ENCODE results near the gene ANKDD1A.

DNA sequence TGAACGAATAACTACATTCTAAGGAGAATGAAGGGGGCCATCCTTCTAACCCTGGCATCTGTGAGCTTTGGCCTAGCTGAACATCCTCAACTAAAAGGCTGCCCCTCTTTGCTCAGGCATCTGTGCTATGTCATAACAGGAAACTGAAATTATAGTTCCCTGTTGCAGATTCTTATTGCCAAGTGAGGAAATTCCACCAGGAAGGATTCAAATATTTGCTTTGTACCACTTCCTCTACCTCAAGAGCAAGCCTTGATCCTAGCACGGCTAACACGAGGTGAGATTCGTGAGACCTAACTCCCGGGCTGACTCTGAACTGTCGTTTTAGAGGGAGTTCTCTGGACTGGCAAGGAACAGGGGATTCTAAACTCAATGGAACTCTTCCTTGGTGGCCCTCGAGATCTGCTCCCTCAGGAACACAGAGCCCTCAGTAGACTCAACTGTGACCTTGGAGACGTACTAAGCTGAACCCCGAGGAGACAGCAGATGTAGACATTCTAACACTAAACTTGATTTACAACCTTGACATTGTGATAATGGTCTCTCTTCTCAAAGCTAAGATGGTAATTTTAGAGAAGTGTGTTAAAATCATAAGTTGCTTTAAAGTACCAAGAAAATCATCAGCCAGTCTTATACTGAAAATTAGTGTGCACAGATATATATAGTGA lies 73.8 kb downstream of the ANKDD1A start:
- TF ChIP-seq, protein P1, sequence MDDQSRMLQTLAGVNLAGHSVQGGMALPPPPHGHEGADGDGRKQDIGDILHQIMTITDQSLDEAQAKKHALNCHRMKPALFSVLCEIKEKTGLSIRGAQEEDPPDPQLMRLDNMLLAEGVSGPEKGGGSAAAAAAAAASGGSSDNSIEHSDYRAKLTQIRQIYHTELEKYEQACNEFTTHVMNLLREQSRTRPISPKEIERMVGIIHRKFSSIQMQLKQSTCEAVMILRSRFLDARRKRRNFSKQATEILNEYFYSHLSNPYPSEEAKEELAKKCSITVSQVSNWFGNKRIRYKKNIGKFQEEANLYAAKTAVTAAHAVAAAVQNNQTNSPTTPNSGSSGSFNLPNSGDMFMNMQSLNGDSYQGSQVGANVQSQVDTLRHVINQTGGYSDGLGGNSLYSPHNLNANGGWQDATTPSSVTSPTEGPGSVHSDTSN (CRISPR knock-in tag; IDR thresholded peaks at IDR 0.05): no peak
- TF ChIP-seq, protein P2, sequence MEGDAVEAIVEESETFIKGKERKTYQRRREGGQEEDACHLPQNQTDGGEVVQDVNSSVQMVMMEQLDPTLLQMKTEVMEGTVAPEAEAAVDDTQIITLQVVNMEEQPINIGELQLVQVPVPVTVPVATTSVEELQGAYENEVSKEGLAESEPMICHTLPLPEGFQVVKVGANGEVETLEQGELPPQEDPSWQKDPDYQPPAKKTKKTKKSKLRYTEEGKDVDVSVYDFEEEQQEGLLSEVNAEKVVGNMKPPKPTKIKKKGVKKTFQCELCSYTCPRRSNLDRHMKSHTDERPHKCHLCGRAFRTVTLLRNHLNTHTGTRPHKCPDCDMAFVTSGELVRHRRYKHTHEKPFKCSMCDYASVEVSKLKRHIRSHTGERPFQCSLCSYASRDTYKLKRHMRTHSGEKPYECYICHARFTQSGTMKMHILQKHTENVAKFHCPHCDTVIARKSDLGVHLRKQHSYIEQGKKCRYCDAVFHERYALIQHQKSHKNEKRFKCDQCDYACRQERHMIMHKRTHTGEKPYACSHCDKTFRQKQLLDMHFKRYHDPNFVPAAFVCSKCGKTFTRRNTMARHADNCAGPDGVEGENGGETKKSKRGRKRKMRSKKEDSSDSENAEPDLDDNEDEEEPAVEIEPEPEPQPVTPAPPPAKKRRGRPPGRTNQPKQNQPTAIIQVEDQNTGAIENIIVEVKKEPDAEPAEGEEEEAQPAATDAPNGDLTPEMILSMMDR (tag by site-specific recombination; IDR thresholded peaks at IDR 0.05): no peak
- TF ChIP-seq, protein P3, sequence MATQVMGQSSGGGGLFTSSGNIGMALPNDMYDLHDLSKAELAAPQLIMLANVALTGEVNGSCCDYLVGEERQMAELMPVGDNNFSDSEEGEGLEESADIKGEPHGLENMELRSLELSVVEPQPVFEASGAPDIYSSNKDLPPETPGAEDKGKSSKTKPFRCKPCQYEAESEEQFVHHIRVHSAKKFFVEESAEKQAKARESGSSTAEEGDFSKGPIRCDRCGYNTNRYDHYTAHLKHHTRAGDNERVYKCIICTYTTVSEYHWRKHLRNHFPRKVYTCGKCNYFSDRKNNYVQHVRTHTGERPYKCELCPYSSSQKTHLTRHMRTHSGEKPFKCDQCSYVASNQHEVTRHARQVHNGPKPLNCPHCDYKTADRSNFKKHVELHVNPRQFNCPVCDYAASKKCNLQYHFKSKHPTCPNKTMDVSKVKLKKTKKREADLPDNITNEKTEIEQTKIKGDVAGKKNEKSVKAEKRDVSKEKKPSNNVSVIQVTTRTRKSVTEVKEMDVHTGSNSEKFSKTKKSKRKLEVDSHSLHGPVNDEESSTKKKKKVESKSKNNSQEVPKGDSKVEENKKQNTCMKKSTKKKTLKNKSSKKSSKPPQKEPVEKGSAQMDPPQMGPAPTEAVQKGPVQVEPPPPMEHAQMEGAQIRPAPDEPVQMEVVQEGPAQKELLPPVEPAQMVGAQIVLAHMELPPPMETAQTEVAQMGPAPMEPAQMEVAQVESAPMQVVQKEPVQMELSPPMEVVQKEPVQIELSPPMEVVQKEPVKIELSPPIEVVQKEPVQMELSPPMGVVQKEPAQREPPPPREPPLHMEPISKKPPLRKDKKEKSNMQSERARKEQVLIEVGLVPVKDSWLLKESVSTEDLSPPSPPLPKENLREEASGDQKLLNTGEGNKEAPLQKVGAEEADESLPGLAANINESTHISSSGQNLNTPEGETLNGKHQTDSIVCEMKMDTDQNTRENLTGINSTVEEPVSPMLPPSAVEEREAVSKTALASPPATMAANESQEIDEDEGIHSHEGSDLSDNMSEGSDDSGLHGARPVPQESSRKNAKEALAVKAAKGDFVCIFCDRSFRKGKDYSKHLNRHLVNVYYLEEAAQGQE (tag by site-specific recombination; IDR thresholded peaks at IDR 0.05): no peak
- TF ChIP-seq BCL11A (tag by site-specific recombination; IDR thresholded peaks at IDR 0.05; ENCODE audit: low read depth) (no peak), ZNF274 (IDR thresholded peaks at IDR 0.05; ENCODE audit: low read length) (no peak), ZNF274 (tag by site-specific recombination; IDR thresholded peaks at IDR 0.05; ENCODE audit: borderline replicate concordance) (no peak), GLI4 (tag by site-specific recombination; IDR thresholded peaks at IDR 0.05) (no peak), PRDM1 (tag by site-specific recombination; IDR thresholded peaks at IDR 0.05) (no peak), SETDB1 (IDR thresholded peaks at IDR 0.05; ENCODE audit: insufficient read length, low read length) (no peak)
- TF ChIP-seq, protein P4, sequence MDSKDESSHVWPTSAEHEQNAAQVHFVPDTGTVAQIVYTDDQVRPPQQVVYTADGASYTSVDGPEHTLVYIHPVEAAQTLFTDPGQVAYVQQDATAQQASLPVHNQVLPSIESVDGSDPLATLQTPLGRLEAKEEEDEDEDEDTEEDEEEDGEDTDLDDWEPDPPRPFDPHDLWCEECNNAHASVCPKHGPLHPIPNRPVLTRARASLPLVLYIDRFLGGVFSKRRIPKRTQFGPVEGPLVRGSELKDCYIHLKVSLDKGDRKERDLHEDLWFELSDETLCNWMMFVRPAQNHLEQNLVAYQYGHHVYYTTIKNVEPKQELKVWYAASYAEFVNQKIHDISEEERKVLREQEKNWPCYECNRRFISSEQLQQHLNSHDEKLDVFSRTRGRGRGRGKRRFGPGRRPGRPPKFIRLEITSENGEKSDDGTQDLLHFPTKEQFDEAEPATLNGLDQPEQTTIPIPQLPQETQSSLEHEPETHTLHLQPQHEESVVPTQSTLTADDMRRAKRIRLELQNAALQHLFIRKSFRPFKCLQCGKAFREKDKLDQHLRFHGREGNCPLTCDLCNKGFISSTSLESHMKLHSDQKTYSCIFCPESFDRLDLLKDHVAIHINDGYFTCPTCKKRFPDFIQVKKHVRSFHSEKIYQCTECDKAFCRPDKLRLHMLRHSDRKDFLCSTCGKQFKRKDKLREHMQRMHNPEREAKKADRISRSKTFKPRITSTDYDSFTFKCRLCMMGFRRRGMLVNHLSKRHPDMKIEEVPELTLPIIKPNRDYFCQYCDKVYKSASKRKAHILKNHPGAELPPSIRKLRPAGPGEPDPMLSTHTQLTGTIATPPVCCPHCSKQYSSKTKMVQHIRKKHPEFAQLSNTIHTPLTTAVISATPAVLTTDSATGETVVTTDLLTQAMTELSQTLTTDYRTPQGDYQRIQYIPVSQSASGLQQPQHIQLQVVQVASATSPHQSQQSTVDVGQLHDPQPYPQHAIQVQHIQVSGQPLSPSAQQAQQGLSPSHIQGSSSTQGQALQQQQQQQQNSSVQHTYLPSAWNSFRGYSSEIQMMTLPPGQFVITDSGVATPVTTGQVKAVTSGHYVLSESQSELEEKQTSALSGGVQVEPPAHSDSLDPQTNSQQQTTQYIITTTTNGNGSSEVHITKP (tag by site-specific recombination; IDR thresholded peaks at IDR 0.05): no peak
- TF ChIP-seq, protein P5, sequence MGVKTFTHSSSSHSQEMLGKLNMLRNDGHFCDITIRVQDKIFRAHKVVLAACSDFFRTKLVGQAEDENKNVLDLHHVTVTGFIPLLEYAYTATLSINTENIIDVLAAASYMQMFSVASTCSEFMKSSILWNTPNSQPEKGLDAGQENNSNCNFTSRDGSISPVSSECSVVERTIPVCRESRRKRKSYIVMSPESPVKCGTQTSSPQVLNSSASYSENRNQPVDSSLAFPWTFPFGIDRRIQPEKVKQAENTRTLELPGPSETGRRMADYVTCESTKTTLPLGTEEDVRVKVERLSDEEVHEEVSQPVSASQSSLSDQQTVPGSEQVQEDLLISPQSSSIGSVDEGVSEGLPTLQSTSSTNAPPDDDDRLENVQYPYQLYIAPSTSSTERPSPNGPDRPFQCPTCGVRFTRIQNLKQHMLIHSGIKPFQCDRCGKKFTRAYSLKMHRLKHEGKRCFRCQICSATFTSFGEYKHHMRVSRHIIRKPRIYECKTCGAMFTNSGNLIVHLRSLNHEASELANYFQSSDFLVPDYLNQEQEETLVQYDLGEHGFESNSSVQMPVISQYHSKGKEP (tag by site-specific recombination; IDR thresholded peaks at IDR 0.05): no peak
- TF ChIP-seq, protein P6, sequence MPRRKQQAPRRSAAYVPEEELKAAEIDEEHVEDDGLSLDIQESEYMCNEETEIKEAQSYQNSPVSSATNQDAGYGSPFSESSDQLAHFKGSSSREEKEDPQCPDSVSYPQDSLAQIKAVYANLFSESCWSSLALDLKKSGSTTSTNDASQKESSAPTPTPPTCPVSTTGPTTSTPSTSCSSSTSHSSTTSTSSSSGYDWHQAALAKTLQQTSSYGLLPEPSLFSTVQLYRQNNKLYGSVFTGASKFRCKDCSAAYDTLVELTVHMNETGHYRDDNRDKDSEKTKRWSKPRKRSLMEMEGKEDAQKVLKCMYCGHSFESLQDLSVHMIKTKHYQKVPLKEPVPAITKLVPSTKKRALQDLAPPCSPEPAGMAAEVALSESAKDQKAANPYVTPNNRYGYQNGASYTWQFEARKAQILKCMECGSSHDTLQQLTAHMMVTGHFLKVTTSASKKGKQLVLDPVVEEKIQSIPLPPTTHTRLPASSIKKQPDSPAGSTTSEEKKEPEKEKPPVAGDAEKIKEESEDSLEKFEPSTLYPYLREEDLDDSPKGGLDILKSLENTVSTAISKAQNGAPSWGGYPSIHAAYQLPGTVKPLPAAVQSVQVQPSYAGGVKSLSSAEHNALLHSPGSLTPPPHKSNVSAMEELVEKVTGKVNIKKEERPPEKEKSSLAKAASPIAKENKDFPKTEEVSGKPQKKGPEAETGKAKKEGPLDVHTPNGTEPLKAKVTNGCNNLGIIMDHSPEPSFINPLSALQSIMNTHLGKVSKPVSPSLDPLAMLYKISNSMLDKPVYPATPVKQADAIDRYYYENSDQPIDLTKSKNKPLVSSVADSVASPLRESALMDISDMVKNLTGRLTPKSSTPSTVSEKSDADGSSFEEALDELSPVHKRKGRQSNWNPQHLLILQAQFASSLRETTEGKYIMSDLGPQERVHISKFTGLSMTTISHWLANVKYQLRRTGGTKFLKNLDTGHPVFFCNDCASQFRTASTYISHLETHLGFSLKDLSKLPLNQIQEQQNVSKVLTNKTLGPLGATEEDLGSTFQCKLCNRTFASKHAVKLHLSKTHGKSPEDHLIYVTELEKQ (tag by site-specific recombination; IDR thresholded peaks at IDR 0.05; ENCODE audit: borderline replicate concordance): no peak

All from HEK293 (cell line).